ENCODE data around the gene CD27.
"Not testable (repeated sequence)": the region's sequence is repeated elsewhere in the genome, so short reads cannot be mapped to it uniquely, and the experiment has no call there.

Gene CD27

GRCh38 chr12:6461401-6462233, 16.9 kb downstream of the CD27 start:
- DNase-seq (ENCODE audit: low read depth in 3 of 3): peak; percentile 54 to 83 (median 67)

GRCh38 chr12:6462234-6462995, 17.7 kb downstream of the CD27 start:
- DNase-seq (ENCODE audit: low read depth in 3 of 3): no peak

- DNase-seq (ENCODE audit: low read depth in 3 of 3): no peak
Observed at GRCh38 chr12:6463216-6463615, 18.5 kb downstream of the CD27 start.

GRCh38 chr12:6463858-6464257, 19.1 kb downstream of the CD27 start:
- DNase-seq (ENCODE audit: low read depth in 3 of 3): no peak

- no peak for DNase-seq (ENCODE audit: low read depth in 3 of 3)
Observed at GRCh38 chr12:6464531-6464930, 19.8 kb downstream of the CD27 start.

DNA sequence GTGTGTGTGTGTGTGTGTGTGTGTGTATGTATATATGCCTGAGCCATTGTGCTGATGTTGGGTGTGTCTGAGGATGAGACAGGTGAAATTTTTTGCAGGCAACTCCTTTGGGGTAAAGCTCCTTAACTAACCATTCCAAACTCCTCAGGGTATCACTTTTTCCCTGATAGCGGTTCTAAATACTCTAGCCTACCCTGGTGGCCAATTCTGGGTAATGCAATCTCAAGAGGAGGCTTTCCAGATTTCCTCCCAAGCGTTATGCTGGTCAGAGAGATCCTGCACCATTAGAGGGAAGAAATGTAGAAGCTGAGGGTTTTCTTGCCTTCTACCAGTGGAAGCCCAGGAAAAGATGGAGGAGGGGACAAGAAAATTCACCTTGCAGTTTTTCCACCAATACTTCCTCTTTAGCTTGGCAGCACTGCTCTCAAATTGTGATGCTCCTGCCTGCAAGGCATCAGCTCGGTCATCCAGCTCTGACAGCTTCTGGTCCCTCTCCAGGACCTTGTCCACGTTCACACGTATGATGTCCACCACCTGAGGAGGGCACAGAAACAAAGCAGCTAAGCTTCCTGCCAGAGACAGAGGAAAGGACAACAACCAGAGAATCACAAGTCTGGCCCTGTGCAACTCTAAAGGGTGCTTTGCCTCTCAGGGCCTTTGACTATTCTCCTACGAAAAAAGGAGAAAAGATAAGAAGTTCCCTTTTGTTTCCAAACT, 20.9 kb downstream of the CD27 start:
- no peak for DNase-seq (ENCODE audit: low read depth in 3 of 3)

GRCh38 chr12:6466184-6466573, 21.4 kb downstream of the CD27 start:
- no peak for DNase-seq (ENCODE audit: low read depth in 3 of 3)

- not testable (repeated sequence) for DNase-seq (ENCODE audit: low read depth in 3 of 3)
Observed at GRCh38 chr12:6466751-6467150, 22.0 kb downstream of the CD27 start.

DNA sequence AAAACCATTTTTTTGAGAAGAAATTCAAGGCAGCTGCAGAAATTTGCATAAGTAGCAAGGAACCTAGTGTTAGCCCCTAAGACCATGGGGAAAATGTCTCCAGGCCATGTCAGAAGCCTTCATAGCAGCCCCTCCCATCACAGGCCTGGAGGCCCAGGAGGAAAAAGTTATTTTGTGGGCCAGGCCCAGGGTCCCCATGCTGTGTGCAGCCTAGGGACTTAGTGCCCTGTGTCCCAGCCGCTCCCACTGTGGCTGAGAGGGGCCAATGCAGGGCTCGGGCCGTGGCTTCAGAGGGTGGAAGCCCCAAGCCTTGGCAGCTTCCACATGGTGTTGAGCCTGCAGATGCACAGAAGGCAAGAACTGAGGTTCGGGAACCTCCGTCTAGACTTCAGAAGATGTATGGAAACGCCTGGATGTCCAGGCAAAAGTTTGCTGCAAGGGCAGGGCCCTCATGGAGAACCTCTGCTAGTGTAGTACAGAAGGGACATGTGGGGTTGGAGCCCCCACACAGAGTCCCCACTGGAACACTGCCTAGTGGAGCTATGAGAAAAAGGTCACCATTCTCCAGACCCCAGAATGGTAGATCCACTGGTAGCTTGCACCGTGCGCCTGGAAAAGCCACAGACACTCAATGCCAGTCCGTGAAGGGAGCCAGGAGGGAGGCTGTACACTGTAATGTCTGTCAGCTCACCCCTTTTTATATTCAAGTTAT, 23.0 kb downstream of the CD27 start:
- DNase-seq (ENCODE audit: low read depth in 3 of 3): not testable (repeated sequence)

DNA sequence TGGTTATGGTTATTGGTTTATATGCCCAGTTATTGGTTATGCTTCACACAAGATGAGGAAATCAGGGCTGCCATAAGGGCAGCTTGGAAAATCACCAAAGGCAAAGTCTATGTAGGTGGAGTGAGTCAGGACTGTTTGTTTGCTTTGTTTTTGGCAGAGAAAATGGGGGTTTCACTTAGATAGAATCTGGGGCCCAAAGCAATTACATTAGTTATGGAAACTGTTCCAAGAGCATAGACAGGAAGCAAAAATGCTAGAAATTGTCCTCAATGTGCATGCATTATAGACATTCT, 23.5 kb downstream of the CD27 start:
- DNase-seq (ENCODE audit: low read depth in 3 of 3): no peak

DNA sequence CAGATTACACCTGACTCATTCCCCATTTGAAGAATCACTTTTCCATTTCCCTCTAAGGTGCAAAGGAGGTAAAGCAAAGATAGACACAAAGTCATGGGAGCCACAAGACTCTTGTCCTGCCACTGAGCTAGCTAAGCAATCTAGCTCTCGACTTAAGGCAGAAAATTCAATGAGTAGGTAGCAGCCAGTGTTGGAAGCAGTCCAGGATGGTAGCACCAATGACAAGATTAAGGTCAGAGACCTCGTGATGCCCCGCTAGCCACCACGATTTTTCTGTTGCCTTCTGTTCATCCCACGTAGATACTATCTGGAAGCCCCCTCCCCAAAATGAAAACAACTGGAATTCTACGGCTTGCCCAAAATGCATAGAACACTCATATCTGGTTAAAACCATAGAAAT, 24.3 kb downstream of the CD27 start:
- DNase-seq (ENCODE audit: low read depth in 3 of 3): no peak

- no peak for DNase-seq (ENCODE audit: low read depth in 3 of 3)
Observed at GRCh38 chr12:6469609-6470374, 25.0 kb downstream of the CD27 start.

DNA sequence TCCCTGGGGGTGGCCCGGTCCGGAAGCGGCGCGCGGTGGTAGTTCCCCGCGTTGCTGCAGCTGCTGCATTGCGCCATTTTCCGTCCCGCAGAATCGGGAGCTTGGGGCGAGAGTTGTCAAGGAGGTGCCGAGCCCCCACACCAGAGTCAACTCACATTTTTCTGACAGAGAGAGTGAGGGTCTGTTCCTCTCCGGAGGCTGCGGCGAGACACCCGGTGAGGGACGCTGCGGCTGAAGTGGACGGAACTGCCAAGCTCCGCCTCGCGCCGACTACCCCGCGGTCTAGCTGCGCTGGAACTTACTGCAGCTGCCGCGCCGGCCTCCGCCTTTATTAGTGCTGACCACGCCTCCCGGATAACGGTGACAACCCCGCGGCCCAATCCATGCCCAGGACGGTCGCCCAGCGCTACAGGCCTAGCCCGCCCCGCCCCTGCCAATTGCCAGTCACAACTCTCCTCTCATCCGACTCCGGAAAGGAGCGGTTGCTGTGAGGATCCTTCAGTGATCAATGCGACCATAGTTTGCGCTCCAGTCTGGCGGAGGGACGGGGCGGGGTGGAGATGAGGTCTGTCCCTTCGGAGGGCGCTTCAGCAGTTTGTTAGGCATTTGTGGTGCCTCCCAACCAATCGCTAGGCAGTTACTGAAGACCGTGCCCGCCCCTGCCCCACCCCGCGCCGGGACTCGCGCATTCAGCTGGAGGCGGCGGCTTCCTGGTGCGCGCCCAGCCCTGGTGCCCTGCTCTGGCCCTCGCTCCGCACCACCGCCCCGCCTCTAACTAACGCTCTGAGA, 25.8 kb downstream of the CD27 start, which contains the start of gene VAMP1:
VAMP1 (minus strand) TSS at position 303 of the 789 bp plus-strand sequence; CDS start at position 157, 146 bp downstream.
- DNase-seq (ENCODE audit: low read depth in 3 of 3): peak; percentile 96 to 98 (median 96)

DNA sequence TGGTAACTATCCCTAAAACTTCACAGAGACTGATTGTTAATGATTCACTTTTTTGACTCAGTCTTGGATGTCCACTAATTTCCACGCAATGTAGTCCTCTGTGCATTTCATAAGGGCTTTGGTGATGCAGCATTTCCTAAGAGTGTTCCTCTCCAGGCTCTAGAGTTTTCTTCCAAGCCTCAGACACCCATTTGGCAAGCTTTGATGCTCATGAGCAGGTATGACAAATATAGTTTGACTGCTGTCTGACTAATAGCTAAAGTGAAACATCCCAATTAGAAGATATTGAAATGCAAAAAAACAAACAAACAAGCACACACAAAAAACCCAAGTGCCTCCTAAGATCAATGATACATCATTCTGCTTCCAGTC, 27.2 kb downstream of the CD27 start:
- DNase-seq (ENCODE audit: low read depth in 3 of 3): no peak

- no peak for DNase-seq (ENCODE audit: low read depth in 3 of 3)
Observed at GRCh38 chr12:6472491-6472890, 27.7 kb downstream of the CD27 start.

GRCh38 chr12:6475233-6475975, 30.6 kb downstream of the CD27 start:
- DNase-seq (ENCODE audit: low read depth in 3 of 3): not testable (repeated sequence)

DNA sequence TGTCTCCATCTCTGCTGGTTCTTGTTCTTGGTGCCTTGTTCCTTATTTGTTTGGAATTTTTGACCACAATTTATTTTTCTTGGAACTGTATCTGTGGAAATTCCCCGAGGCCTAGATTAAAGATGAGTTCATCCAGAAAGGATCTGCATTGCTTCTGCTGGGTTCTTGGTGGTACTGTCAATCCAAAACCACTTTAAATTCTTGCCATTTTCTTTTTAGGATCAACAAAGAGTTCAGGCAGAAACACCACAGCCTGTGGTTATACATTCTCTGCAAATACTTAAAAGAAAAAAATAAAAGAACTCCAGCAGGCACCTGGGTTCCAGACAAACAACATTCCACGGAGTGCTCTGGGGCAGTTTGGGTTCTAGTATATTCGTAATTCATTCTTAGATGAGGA, 31.7 kb downstream of the CD27 start:
- no peak for DNase-seq (ENCODE audit: low read depth in 3 of 3)

DNA sequence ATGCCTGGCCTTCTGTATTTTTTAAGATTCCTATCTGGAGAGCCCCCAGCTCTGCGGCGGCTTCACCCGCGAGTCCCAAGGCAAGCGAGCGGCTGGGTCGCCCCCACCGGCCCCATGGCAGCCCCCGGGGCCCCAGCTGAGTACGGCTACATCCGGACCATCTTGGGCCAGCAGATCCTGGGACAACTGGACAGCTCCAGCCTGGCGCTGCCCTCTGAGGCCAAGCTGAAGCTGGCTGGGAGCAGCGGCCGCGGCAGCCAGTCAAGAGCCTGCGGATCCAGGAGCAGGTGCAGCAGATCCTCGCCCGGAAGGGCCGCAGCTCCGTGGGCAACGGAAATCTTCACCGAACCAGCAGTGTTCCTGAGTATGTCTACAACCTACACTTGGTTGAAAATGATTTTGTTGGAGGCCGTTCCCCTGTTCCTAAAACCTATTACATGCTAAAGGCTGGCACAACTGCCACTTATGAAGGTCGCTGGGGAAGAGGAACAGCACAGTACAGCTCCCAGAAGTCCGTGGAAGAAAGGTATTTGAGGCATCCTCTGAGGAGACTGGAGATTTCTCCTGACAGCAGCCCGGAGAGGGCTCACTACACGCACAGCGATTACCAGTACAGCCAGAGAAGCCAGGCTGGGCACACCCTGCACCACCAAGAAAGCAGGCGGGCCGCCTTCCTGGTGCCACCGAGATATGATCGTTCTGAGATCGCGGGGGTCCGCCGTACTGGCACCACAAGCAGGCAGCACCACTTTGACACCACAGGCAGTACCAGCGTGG, 33.0 kb downstream of the CD27 start:
- DNase-seq (ENCODE audit: low read depth in 3 of 3): not testable (repeated sequence)

- no peak for DNase-seq (ENCODE audit: low read depth in 3 of 3)
Observed at GRCh38 chr12:6478416-6478815, 33.7 kb downstream of the CD27 start.

Data from stimulated activated CD4-positive, alpha-beta T cell treated with anti-CD3 and anti-CD28 coated beads, TNF-alpha, amount 100 ng/mL, for 24 hours (primary cell).